Neural progenitor cell (in vitro differentiated cells): ENCODE measurements around the gene RNF144B. TPM values are rescaled to one million over a fixed set of nuclear protein-coding genes. Genes with fewer than 3 reads are reported as not detected.

Experiments
- DNase-seq: peaks from one replicate; pipeline ENCODE4 v3.0.0-alpha.2; 2016; ENCODE audit warnings: low spot score
- H2AFZ ChIP-seq: fragments of 200-600 bp; sonication (generic); replicated peaks from 2 replicates; pipeline ENCODE4 v1.6.1; 2016; ENCODE audit warnings: antibody characterized with exemption
- H3F3A ChIP-seq: fragments of 200-600 bp; sonication (generic); 2 replicates; pipeline ENCODE4 v1.6.1; 2016; ENCODE audit warnings: antibody characterized with exemption, low read depth
- H3K27ac ChIP-seq: fragments of 200-600 bp; sonication (generic); 2 replicates; pipeline ENCODE4 v1.5.1; 2016; ENCODE audit warnings: mild to moderate bottlenecking
- H3K27me3 ChIP-seq: fragments of 200-600 bp; sonication (generic); 2 replicates; pipeline ENCODE4 v1.6.1; 2016; ENCODE audit warnings: mild to moderate bottlenecking, moderate library complexity
- H3K36me3 ChIP-seq: fragments of 200-600 bp; sonication (generic); 2 replicates; pipeline ENCODE4 v1.5.1; 2016
- H3K4me1 ChIP-seq: fragments of 200-600 bp; sonication (generic); 2 replicates; pipeline ENCODE4 v1.6.1; 2016; ENCODE audit warnings: mixed run types
- H3K4me2 ChIP-seq: fragments of 200-600 bp; sonication (generic); 2 replicates; pipeline ENCODE4 v1.6.1; 2016
- H3K4me3 ChIP-seq: fragments of 200-600 bp; sonication (generic); 2 replicates; pipeline ENCODE4 v1.5.1; 2016
- H3K79me2 ChIP-seq: fragments of 200-600 bp; sonication (generic); 2 replicates; pipeline ENCODE4 v1.6.1; 2016; ENCODE audit warnings: low read depth
- H3K9ac ChIP-seq: fragments of 200-600 bp; sonication (generic); 2 replicates; pipeline ENCODE4 v1.6.1; 2016
- H3K9me3 ChIP-seq: fragments of 200-600 bp; sonication (generic); 2 replicates; pipeline ENCODE4 v1.5.1; 2016; ENCODE audit warnings: low read depth
- H4K20me1 ChIP-seq: fragments of 200-600 bp; sonication (generic); 2 replicates; pipeline ENCODE4 v1.6.1; 2016; ENCODE audit warnings: low read depth
- H3K27ac Mint-ChIP-seq: 3 replicates; pipeline ENCODE4 v1.8.0; 2021; ENCODE audit warnings: mixed read lengths
- H3K27me3 Mint-ChIP-seq: 2 replicates; pipeline ENCODE4 v1.8.0; 2022; ENCODE audit warnings: low read depth, mild to moderate bottlenecking, inconsistent platforms, moderate library complexity, mixed read lengths; ENCODE audit not compliant: insufficient read depth
- H3K36me3 Mint-ChIP-seq: 3 replicates; pipeline ENCODE4 v1.8.0; 2021; ENCODE audit warnings: mixed read lengths
- H3K4me1 Mint-ChIP-seq: 3 replicates; pipeline ENCODE4 v1.8.0; 2021; ENCODE audit warnings: mixed read lengths
- H3K4me3 Mint-ChIP-seq: 3 replicates; pipeline ENCODE4 v1.8.0; 2021; ENCODE audit warnings: mild to moderate bottlenecking, moderate library complexity, mixed read lengths
- H3K9me3 Mint-ChIP-seq: 3 replicates; pipeline ENCODE4 v1.8.0; 2020; ENCODE audit warnings: mixed read lengths
- CTCF ChIP-seq: fragments of 200-600 bp; sonication (generic); IDR thresholded peaks from 2 replicates; pipeline ENCODE4 v1.5.1; 2017; ENCODE audit warnings: antibody characterized with exemption, mild to moderate bottlenecking
- EZH2 ChIP-seq: fragments of 200-600 bp; sonication (generic); IDR thresholded peaks from 2 replicates; pipeline ENCODE4 v1.6.1; 2017; ENCODE audit warnings: antibody characterized with exemption, mild to moderate bottlenecking, moderate library complexity
- EZH2phosphoT487 ChIP-seq: fragments of 200-600 bp; sonication (generic); IDR thresholded peaks from 2 replicates; pipeline ENCODE4 v1.6.1; 2017; ENCODE audit warnings: antibody characterized with exemption
- total RNA-seq: library from RNA; depleted of rRNA; stranded (reverse); fragments of >200 nt; gene quantifications from 2 replicates; pipeline ENCODE4 v1.2.3, GENCODE V29; 2015; ENCODE audit warnings: low replicate concordance

The RNF144B gene
- total RNA-seq, 1 donor from 2014 or later: 0.75 TPM

GRCh38 chr6:18493925-18494324, 106.8 kb downstream of the RNF144B start:
- no peak for TF ChIP-seq EZH2phosphoT487
- no peak for TF ChIP-seq CTCF
- TF ChIP-seq EZH2: no peak
- H3K27me3 ChIP-seq: no peaks in the 10 kb centered on the region
- no peaks in the 10 kb centered on the region for H3K79me2 ChIP-seq
- H3K4me3 ChIP-seq: no peak overlapping the region
- no peaks in the 10 kb centered on the region for H3K27me3 Mint-ChIP-seq
- H3K27ac Mint-ChIP-seq: no peak overlapping the region
- H3K4me1 Mint-ChIP-seq: peaks cover 13% of the 10 kb centered on the region
- no peaks in the 10 kb centered on the region for H3K36me3 ChIP-seq
- no peaks in the 10 kb centered on the region for H3K9me3 ChIP-seq
- no peak overlapping the region for H3K27ac ChIP-seq
- no peaks in the 10 kb centered on the region for H3K4me1 ChIP-seq
- no peak overlapping the region for H3K4me3 Mint-ChIP-seq
- H4K20me1 ChIP-seq: no peaks in the 10 kb centered on the region
- no peak overlapping the region for H3K4me2 ChIP-seq
- H3K9me3 Mint-ChIP-seq: no peaks in the 10 kb centered on the region
- no peaks in the 10 kb centered on the region for H3F3A ChIP-seq
- H3K9ac ChIP-seq: no peak overlapping the region
- H2AFZ ChIP-seq: no peak overlapping the region
- no peak for DNase-seq
- H3K36me3 Mint-ChIP-seq: no peaks in the 10 kb centered on the region

GRCh38 chr6:18495236-18495635, 108.1 kb downstream of the RNF144B start:
- Mint-ChIP-seq H3K36me3 (no peaks in the 10 kb centered on the region), H3K9me3 (no peaks in the 10 kb centered on the region), H3K4me1 (peaks cover 13% of the 10 kb centered on the region), H3K27ac (no peak overlapping the region), H3K4me3 (no peak overlapping the region), H3K27me3 (no peaks in the 10 kb centered on the region)
- no peak for DNase-seq
- Histone ChIP-seq H3K36me3 (no peaks in the 10 kb centered on the region), H4K20me1 (no peaks in the 10 kb centered on the region), H2AFZ (no peak overlapping the region), H3K27me3 (no peaks in the 10 kb centered on the region), H3F3A (no peaks in the 10 kb centered on the region), H3K27ac (no peak overlapping the region), H3K4me2 (no peak overlapping the region), H3K79me2 (no peaks in the 10 kb centered on the region), H3K4me1 (no peaks in the 10 kb centered on the region), H3K9ac (no peak overlapping the region), H3K4me3 (no peak overlapping the region), H3K9me3 (no peaks in the 10 kb centered on the region)
- TF ChIP-seq EZH2 (no peak), EZH2phosphoT487 (no peak), CTCF (no peak)

- no peak for TF ChIP-seq CTCF
- TF ChIP-seq EZH2: no peak
- TF ChIP-seq EZH2phosphoT487: no peak
- Mint-ChIP-seq H3K9me3 (no peaks in the 10 kb centered on the region), H3K4me3 (no peak overlapping the region), H3K4me1 (peaks cover 4% of the 10 kb centered on the region), H3K27me3 (peaks cover 5% of the 10 kb centered on the region), H3K36me3 (no peaks in the 10 kb centered on the region), H3K27ac (no peak overlapping the region)
- no peaks in the 10 kb centered on the region for H4K20me1 ChIP-seq
- H3K27ac ChIP-seq: no peak overlapping the region
- no peak overlapping the region for H2AFZ ChIP-seq
- H3K27me3 ChIP-seq: no peaks in the 10 kb centered on the region
- no peak overlapping the region for H3K4me3 ChIP-seq
- no peaks in the 10 kb centered on the region for H3K79me2 ChIP-seq
- H3K36me3 ChIP-seq: no peaks in the 10 kb centered on the region
- no peaks in the 10 kb centered on the region for H3F3A ChIP-seq
- no peaks in the 10 kb centered on the region for H3K4me1 ChIP-seq
- DNase-seq: no peak
- H3K4me2 ChIP-seq: no peak overlapping the region
- H3K9ac ChIP-seq: no peak overlapping the region
- H3K9me3 ChIP-seq: no peaks in the 10 kb centered on the region
These were observed 109.3 kb downstream of the RNF144B start for GRCh38 chr6:18496462-18496861.
